Stimulated activated naive CD8-positive, alpha-beta T cell treated with anti-CD3 and anti-CD28 coated beads, Interleukin-15, Interleukin-2, amounts not matched to agents 100 U/mL and 50 U/mL, for 24 hours (primary cell): ENCODE measurements around the gene MME.

Experiments used
- ATAC-seq: fragments of 150-1000 bp; cut with Tn5 transposase; one replicate; pipeline ENCODE4 v1.10.0; 2021
- DNase-seq: peaks from one replicate; pipeline ENCODE4 v3.0.0; 2021

Gene MME

DNA sequence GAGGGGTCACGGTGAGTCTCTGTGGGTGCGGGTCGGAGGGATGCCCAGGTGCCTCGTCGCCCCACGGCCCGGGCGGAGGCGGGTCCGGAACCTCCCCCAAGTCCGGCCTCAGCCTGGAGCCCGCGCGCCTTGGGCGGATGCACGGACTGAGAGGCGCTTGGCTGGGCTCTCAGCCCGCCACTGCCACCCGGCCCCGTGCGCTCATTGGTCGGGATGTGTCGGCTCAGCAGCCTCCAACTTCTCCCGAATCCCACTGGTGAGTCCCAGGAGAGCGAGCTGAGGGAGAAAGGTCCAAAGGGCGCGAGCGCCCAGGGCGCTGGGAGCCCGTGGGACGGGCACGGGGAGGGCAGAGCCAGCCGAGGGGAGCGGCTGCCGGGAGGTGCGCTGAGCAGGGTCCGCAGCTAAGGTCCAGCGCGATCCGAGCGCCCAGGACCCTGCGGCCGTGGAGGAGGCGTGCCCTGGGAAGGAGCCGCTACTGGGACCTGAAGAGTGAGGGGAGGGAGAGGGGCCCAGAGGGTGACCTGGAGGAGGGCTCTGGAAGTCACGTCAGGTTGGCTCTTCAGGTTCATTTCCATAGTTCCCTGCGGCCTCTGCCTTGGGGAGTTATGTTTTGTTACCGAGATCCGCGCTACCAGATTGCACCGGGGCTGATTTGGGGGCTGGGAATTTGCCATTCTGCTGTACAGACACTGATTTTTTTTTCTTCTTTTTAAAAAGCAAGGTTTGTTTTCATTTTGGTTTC lies at the start of gene MME:
Gene MME, plus strand, starts transcription at position 574 of the 742 bp plus-strand sequence. CDS start 3,849 bp downstream, outside the sequence.
- no peak for DNase-seq
- peak; percentile 32 for ATAC-seq

DNA sequence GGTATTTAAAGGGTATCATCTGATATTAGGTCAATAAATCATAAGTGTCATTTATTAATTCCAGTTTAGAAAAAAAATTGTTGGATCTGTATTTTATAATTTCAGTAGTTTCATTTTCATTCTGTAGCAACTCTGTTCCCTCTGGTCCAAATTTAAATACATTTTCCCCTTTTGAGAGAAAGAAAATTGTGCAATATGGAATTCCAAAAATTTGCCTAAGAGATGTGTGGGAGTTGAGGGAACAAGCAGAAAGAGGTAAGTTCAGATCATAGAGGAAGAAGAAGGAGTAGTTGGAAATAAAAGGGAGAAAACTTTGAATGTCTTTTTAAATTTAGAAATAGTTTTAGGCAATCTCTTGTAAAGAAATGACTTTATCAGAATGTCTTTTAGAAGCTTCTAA lies 48.9 kb upstream of the MME start:
- ATAC-seq (no peak), DNase-seq (no peak)

DNA sequence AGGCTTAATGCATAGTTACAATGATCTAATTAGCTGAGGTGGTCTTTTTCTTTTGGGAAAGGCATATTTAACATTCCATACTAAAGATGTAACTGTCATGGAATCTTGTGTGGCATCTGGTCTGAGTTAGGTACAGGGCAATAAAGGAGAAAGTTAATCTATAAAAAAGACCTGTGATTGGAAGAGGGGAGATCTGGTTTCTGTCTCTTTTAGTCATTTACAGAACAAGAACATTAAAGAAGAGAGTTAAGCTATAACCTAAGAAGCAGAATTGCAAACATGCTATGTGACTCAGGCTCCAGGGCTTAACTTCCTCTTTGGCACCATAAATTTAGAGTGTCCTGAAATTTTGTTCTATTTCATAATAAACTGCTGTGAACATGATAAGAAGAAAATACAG lies 47.2 kb upstream of the MME start:
- no peak for DNase-seq
- no peak for ATAC-seq

GRCh38 chr3:155034786-155035185 lies 45.3 kb upstream of the MME start:
- ATAC-seq (no peak), DNase-seq (no peak)

DNA sequence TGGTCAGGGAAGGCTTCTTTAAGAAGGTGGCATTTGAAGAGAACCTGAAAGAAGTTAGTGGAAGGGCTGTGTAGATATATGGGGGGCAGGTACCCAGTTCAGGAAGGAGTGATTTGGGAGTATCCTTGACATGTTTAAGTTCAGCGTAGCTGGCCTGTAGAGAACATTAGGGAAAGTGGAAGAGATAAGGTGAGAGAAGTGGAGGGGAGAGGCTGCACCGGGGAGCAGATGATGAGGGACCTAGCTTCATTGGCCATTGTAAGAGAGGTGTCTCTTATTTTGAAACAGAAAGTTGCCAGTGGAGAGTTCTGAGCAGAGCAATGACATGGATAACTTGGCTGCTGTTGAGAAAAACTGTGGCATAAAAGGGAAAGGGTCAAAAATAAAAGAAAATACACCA lies 44.6 kb upstream of the MME start:
- ATAC-seq, result no peak
- no peak for DNase-seq

- DNase-seq, result no peak
These were observed 42.5 kb upstream of the MME start for GRCh38 chr3:155037508-155038202.

DNA sequence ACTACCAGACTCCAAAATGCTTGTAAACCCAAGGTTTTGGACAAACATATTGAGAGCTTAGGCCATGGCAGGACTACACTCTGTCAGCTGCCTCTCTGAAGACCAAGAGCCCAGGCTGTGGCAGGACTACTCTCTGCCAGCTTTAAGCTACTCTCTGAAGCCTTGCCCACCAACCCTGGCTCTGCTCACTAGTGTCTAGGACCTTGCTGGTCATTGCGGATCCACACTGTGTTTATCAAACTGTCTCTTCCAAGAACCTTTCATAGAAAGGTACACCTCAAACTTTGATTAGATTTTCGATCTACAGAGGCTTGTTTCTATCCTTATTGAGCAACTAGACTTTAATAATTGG lies 41.9 kb upstream of the MME start:
- DNase-seq, result no peak
- no peak for ATAC-seq

More at GRCh38 chr3:155037508-155038202, 42.5 kb upstream of the MME start:
- ATAC-seq, result no peak

DNA sequence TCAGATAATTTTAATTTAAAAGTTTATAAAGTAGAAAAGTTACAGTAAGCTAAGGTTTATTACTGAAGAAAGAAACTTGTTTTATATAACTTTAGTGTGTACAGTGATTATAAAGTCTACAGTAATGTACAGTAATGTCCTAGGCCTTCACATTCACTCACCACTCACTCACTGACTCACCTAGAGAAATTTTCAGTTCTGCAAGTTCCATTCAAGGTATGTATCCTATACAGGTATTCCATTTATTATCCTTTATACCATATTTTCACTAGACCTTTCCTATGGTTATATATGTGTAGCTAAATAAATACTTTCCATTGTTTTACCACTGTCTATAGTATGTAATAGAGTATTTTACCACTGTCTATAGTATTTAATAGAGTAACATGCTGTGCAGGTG lies 33.2 kb upstream of the MME start:
- ATAC-seq, result no peak
- DNase-seq, result no peak

DNA sequence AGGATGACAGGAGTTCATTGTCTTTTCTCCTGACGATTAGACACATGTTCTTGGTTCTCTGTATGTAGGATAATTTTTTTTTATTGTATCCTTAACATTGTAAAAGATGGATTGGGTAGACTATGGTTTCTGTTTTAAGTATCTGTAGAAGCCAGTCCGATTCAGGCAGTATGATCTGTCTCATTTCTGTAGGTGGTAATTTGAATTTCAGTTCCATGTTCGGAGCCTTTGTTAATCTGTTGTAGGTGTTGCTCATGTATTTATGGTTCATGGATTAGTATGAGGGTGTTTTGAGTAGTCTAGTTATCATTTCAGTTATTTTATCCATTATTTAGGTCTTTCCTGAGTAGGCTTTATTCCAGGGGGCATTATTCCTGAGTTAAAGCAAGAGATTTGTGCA lies 32.4 kb upstream of the MME start:
- ATAC-seq (no peak), DNase-seq (no peak)

DNA sequence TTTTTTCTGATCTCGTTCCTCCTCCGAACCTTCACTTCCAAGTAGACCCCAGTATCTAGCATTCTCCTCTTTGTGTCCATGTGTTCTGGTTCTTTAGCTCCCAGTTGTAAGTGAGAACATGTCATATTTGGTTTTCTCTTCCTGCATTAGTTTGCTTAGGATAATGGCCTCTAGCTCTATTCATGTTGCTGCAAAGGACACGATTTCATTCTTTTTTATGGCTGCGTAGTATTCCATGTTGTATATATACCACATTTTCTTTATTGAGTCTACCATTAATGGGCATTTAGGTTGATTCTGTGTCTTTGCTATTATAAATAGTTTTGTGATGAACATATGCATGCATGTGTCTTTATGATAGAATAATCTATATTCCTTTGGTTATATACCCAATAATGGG lies 30.2 kb upstream of the MME start:
- ATAC-seq, result no peak
- no peak for DNase-seq

GRCh38 chr3:155052470-155052869 lies 27.6 kb upstream of the MME start:
- ATAC-seq (no peak), DNase-seq (no peak)

DNA sequence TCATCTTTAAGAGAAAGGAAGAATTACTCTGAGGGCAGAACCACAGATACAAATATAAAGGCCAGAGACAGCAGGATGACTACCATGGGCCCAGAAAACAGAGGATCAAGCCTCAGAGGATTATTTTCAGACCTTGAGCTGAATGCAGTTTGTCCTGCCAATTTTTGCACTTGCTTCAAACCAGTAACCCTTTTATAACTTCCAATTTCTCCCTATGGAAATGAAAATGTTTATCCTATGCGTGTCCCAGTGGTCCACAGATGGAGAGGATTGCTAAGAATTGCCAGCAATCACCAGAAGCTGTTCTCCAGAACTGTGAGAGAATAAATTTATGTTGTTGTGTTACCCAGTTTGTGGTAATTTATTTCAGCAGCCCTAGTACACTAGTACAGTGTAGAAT lies 26.4 kb upstream of the MME start:
- DNase-seq (no peak), ATAC-seq (no peak)

DNA sequence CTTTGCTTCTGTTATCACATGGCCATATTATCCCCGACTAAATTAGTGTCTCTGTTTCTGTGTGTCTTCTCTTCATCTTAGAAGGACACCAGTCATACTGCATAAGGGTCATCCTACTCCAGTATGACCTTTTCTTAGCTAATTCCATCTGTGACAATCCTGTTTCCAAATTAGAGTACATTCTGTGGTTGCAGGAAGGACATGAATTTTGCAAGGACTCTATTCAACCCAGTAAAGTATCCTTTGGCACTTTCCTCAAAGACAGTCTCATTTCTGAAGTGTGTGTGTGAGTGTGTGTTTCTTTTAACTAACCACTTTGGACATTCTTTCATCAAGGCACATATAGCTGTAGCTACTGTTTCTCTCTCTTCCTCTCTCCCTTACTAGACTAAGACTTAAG lies 15.2 kb upstream of the MME start:
- ATAC-seq (no peak), DNase-seq (no peak)

- ATAC-seq (no peak), DNase-seq (no peak)
These were observed 14.6 kb upstream of the MME start for GRCh38 chr3:155065537-155065936.

GRCh38 chr3:155069729-155070128 lies 10.4 kb upstream of the MME start:
- ATAC-seq, result no peak
- DNase-seq, result no peak

- ATAC-seq (no peak), DNase-seq (no peak)
These were observed 9.8 kb upstream of the MME start for GRCh38 chr3:155070316-155070715.

- DNase-seq (no peak), ATAC-seq (no peak)
These were observed 9.2 kb upstream of the MME start for GRCh38 chr3:155070932-155071387.

GRCh38 chr3:155075200-155075599 lies 4.9 kb upstream of the MME start:
- DNase-seq (no peak), ATAC-seq (no peak)

- ATAC-seq (no peak), DNase-seq (no peak)
These were observed 3.2 kb upstream of the MME start for GRCh38 chr3:155076888-155077287.

DNA sequence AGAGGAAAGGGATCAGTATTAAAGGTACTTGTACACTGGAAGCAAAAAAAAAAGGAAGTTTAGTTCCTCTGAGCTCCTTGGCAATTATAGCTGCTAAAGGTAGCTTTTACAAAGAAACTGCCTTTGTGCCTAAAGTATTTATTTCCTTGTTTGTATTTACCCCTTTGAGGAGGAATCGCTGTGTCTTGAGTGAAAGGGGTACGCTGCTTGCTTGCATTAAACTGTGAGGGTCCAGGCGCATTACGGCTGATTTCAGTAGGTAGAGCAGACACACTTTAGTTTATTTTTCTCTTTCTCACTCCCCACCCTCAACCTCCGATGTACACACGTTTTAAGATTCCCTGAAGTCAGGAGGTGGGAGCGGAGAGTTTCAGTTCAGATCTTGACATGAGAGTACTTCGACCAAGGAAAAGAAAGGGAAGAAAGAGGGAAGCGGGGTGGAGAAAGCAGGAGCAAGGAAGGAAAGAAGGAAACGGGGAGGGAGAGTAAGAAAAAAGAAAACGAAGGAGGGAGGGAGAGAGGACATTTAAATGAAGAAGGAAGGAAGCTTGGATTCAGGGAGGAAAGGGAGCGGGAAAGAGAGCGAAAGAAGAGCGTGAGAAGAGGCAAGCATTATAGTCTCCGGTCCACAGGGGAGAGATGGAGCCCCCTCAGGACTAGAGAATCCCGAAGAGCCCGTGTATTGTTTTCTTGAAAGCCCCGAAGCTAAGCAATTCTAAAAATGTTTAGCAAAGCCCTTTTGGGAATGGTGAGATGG lies 1.2 kb upstream of the MME start:
- ATAC-seq (no peak), DNase-seq (no peak)

GRCh38 chr3:155079468-155079745 lies 712 bp upstream of the MME start:
- DNase-seq (no peak), ATAC-seq (peak; percentile 28)

GRCh38 chr3:155080692-155081091 lies 573 bp downstream of the MME start:
- ATAC-seq (no peak), DNase-seq (no peak)

DNA sequence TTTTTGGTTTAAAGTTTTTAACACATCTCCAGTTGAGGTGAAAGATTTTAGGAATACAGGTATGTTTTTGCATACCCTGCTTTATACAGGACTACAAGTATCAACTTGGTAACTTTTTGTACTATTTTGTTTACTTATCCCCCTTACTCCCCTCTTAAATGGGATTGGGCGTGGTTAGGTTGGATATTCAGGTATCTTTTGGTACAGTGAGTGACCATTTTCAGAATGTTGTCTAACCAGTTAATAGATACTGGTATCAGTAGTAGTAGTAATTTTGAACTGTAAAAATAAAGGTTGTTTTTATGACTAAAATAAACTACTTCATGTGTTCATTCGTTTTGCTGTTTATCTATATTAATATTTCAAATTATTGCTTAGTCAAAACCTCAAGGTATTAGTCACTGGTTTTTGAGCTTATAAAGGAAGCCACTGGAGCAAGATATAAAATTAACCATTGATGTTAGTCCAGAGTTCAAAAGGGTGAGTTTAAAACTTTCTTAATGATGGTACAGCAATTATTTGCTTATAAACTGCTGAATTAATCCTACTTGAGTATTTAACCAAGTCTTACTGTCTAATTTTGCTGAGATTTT lies 3.3 kb downstream of the MME start:
- no peak for ATAC-seq
- DNase-seq, result no peak
